Right cardiac atrium (tissue), 5 donors: ENCODE results near the gene ZRSR2. TPM values are rescaled to one million over a fixed set of nuclear protein-coding genes. Genes with fewer than 3 reads are reported as not detected.
"Not testable (repeated sequence)": the region's sequence is repeated elsewhere in the genome, so short reads cannot be mapped to it uniquely, and the experiment has no call there.

Experiments
- ATAC-seq, 2 donors: fragments of 200-7000 bp; cut with Tn5 transposase; one replicate each; pipeline versions ENCODE4 v1.8.0 to v1.9.1; 2020; ENCODE audit warnings: moderate library complexity in 2 of 2, mild to moderate bottlenecking in 1 of 2
- DNase-seq, 3 donors: peaks; one replicate each; pipeline ENCODE4 v3.0.0-alpha.2; 2020
- H3K27ac ChIP-seq: one replicate; pipeline ENCODE4 v1.5.1; 2013; ENCODE audit warnings: mild to moderate bottlenecking, low read length, control low read depth, moderate library complexity
- H3K27me3 ChIP-seq: one replicate; pipeline ENCODE4 v1.6.1; 2013; ENCODE audit not compliant: control insufficient read depth, insufficient read depth
- H3K4me1 ChIP-seq: one replicate; pipeline ENCODE4 v1.6.1; 2013; ENCODE audit warnings: low read length; ENCODE audit not compliant: control insufficient read depth, insufficient read depth
- H3K4me3 ChIP-seq: one replicate; pipeline ENCODE4 v1.5.1; 2013; ENCODE audit warnings: low read length, control low read depth
- H3K9me3 ChIP-seq: one replicate; pipeline ENCODE4 v1.6.1; 2013; ENCODE audit warnings: low read length; ENCODE audit not compliant: control insufficient read depth
- WGBS: extraction: QIAGEN DNeasy Blood & Tissue Kit; methylation state at CpG from one replicate; pipeline ENCODE4 v1.1.7; 2013; 5-methylcytosine and 5-hydroxymethylcytosine counted together
- intact Hi-C, 4 donors: fragments of 100-400 bp; cut with DNase I; formaldehyde crosslinking; loops; one replicate each; pipeline versions ENCODE4 v1.11.0 to v1.14.0; 2022 to 2023
- polyA plus RNA-seq: library from polyadenylated mRNA; stranded (reverse); fragments of 200-250 nt; gene quantifications from one replicate; pipeline ENCODE4 v1.2.3, GENCODE V29; 2013
- total RNA-seq, 4 donors: library from RNA; stranded (reverse); fragmentation: NEBNext Ultra II Directional; extraction: Animal tissue kit (Norgen Biotek cat#: 25700); gene quantifications; one replicate each; pipeline ENCODE4 v1.2.1, GENCODE V29; 2021
- donor health status: healthy with polysubstance abuse.
- donor health status: DM: no; HTN: yes; CAD: no.
- donor health status: DM: no; HTN: no; CAD: no.
- donor health status: DM: no; HTN: yes; CAD: no; lungs with severe emphysema.
- donor health status: DM: yes; HTN: yes; CAD: no.

Gene ZRSR2
- total and polyA plus RNA-seq, 5 donors, result 6.8 to 13.6 (median 8.3) TPM

DNA sequence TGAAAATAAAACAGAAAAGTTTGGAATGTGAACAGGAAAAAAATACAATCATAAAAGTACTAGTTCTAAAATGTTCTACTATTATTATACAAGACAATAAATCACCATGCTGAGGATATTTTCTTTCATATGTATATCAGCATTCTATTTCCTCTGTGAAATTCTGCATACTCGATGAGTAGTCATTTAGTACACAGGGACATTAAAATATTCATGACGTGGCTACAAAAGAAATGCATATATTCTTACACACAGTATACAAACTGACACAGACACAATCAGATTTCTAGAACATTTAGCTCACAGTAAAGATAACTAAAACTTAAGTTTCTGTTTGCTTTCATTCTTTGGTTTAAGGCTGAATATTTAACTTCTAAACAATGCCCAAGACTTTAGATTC lies 41.1 kb downstream of the ZRSR2 start:
- ATAC-seq, H3K27ac ChIP-seq, H3K9me3 ChIP-seq, H3K4me1 ChIP-seq, H3K4me3 ChIP-seq, DNase-seq, H3K27me3 ChIP-seq, intact Hi-C loops: not testable (repeated sequence)
- no CpG with 5 or more reads among the region's 2 CpGs for WGBS

DNA sequence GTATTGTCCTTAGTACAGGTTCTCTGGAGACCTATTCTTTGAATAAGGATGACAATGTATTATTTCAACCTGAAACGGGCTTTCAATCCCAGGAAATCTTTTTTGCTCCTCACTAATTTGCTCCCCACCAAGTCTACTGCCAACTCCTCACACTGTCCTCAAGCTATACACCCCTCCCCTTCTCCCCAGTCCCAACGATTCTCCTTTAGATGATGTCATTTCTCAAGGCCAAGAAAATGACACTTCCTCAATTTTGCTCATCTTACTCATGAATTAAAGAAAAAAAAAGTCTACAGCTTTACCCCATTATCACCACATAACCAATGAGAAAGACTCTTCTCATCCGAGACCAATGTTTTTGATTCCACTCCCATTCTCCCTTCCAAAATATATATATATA lies 43.8 kb downstream of the ZRSR2 start:
- intact Hi-C loops, result no loop called here
- no peak overlapping the region for H3K27ac ChIP-seq
- no peaks in the 10 kb centered on the region for H3K27me3 ChIP-seq
- 65% methylated on average over 3 of the region's 3 CpGs for WGBS
- H3K4me1 ChIP-seq, result no peaks in the 10 kb centered on the region
- no peak for ATAC-seq
- no peak for DNase-seq
- no peak overlapping the region for H3K4me3 ChIP-seq
- H3K9me3 ChIP-seq, result no peaks in the 10 kb centered on the region

GRCh38 chrX:15834827-15835595 lies 44.7 kb downstream of the ZRSR2 start:
- Histone ChIP-seq H3K9me3 (no peaks in the 10 kb centered on the region), H3K4me1 (no peaks in the 10 kb centered on the region), H3K27ac (no peak overlapping the region), H3K27me3 (no peaks in the 10 kb centered on the region), H3K4me3 (no peak overlapping the region)
- DNase-seq (no peak), ATAC-seq (no peak)
- 48% methylated on average over 5 of the region's 5 CpGs for WGBS
- intact Hi-C loops, result no loop called here

- DNase-seq (no peak), ATAC-seq (no peak)
- Histone ChIP-seq H3K27ac (no peak overlapping the region), H3K27me3 (no peaks in the 10 kb centered on the region), H3K4me1 (no peaks in the 10 kb centered on the region), H3K4me3 (no peak overlapping the region), H3K9me3 (no peaks in the 10 kb centered on the region)
- intact Hi-C loops, result no loop called here
- WGBS, result 96% methylated on average over 3 of the region's 3 CpGs
These were observed 47.7 kb downstream of the ZRSR2 start for GRCh38 chrX:15838017-15838416.

- intact Hi-C loops, result no loop called here
- Histone ChIP-seq H3K27ac (no peak overlapping the region), H3K9me3 (no peaks in the 10 kb centered on the region), H3K27me3 (no peaks in the 10 kb centered on the region), H3K4me3 (no peak overlapping the region), H3K4me1 (no peaks in the 10 kb centered on the region)
- DNase-seq (no peak), ATAC-seq (no peak)
- WGBS, result 79% methylated on average over 2 of the region's 2 CpGs
These were observed 51.7 kb downstream of the ZRSR2 start for GRCh38 chrX:15841853-15842516.

DNA sequence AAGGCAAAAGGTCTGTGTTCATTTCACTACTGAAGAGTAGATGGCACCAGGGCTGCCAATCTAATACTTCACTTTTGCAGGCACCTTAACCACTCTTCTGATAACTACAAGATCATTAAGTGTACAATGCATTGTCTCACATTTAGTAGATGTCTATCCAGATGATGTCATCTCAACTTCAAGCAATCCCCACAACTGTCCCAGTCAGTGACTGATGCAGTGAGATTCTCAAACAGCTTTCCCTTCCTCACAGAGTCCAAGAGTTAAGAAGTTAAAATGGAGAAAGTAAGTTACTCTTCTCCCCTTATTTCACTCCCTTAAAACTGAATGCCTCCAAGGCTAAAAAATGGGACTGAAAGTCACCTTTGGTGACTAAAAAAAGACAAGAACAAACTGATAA lies 53.7 kb downstream of the ZRSR2 start:
- H3K9me3 ChIP-seq, result no peaks in the 10 kb centered on the region
- no peaks in the 10 kb centered on the region for H3K4me1 ChIP-seq
- intact Hi-C loops, result no loop called here
- no peak overlapping the region for H3K27ac ChIP-seq
- H3K27me3 ChIP-seq, result no peaks in the 10 kb centered on the region
- H3K4me3 ChIP-seq, result no peak overlapping the region
- DNase-seq, result no peak
- ATAC-seq, result no peak

DNA sequence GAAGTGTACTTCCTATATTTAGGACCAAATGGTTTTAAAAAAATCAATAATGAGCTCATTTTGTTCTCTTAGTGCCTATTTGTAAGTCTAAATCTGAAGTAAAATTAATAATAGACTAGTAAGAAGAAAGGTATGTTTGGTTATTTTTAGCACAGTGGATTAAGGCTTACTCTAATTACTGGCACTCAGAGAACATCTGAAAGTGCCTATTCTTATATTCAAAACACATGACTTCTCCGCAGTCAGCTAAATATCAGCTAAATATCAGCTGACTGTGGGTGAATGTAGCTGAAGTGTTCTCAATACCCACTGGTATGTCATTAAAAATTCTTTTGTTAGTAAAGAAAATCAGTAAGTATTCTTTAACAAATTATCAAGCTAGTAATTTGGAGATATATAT lies 58.3 kb downstream of the ZRSR2 start:
- Histone ChIP-seq H3K27ac (no peak overlapping the region), H3K27me3 (no peaks in the 10 kb centered on the region), H3K9me3 (no peaks in the 10 kb centered on the region), H3K4me1 (no peaks in the 10 kb centered on the region), H3K4me3 (no peak overlapping the region)
- 54% methylated on average over 1 of the region's 1 CpG for whole genome bisulfite sequencing
- intact Hi-C loops, result no loop called here
- no peak for DNase-seq
- peak in 1 of 2 donors; percentile 52 for ATAC-seq

DNA sequence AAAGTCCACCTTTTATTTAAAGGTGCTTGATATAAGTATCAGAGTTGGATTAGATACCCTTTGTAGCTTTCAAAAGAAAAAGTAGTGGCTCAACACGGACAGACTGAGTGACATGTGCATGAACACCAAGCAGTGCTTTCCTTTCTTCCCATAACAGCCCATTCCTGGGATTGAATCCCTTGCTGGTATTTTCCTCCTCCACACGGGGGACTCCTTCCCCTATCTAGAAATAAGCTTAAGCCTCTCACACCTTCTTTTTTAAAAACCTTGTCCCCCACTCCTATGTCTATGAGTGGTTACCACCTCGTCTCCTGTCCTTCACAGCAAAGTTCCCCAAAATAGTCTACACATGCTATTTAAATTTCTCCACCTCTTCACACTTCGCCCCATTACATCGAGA lies 59.3 kb downstream of the ZRSR2 start:
- DNase-seq, result no peak
- 31% methylated on average over 5 of the region's 5 CpGs for WGBS
- Histone ChIP-seq H3K27ac (peak overlapping the region; percentile 10), H3K4me3 (no peak overlapping the region), H3K4me1 (no peaks in the 10 kb centered on the region), H3K27me3 (no peaks in the 10 kb centered on the region), H3K9me3 (no peaks in the 10 kb centered on the region)
- intact Hi-C loops, result no loop called here
- ATAC-seq, result peak in 1 of 2 donors; percentile 34

DNA sequence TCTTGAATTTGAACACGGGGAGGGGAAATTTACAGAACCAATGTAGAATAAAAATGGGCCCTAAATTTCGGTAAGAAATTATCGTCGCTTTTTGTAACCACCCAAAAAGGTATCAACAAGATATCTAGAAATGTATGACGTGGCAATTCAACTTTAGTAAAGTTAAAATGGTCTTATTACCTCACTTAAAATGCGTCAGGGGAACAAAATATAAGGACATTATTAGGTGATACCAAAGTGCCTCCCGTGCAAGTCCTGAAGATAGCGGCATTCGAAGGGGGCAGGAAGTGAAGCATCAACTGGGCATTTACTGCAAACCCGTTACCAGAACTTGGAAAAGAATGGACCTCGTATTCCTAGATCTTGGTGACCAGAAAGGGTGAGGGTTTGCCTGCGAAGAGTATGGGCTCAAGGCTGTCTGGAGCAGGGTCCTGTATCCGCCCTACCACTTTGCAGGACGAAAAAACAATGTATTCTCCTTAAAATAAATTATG lies 63.3 kb downstream of the ZRSR2 start:
- WGBS, result 14% methylated on average over 14 of the region's 14 CpGs
- no peaks in the 10 kb centered on the region for H3K4me1 ChIP-seq
- H3K27ac ChIP-seq, result peak overlapping the region; percentile 91
- no peak for DNase-seq
- H3K9me3 ChIP-seq, result no peaks in the 10 kb centered on the region
- peak overlapping the region; percentile 98 for H3K4me3 ChIP-seq
- no peak for ATAC-seq
- intact Hi-C loops, result no loop called here
- no peaks in the 10 kb centered on the region for H3K27me3 ChIP-seq

DNA sequence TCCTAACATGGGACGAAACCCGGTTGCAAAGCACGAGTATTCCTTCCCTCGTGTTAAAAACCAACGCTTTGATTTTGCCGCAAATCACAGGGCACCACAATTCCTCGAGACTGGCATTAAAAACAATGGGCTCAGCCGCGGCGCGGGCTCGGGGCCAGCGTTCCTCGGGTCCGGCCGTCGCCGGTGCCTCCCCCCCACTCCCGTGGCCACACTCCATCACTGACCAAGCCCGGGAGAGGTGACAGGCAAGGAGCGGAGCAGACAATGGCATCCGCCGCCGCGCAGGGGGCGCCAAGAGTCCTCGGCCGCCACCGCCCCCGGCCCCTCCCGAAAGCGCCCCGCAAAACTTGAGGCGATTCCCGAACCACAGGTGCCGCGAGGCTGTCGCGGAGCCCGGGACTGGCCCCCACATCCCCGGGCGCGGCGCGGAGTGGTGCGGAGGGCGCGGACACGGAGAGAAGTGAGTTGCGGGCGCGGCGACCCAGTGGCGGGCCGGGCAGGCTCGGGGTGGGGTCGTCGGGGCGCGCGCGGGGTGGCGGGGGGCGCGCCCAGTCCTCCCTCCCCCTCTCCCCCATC lies 63.9 kb downstream of the ZRSR2 start:
- peak overlapping the region; percentile 91 for H3K27ac ChIP-seq
- ATAC-seq (peak; percentile 29 to 36), DNase-seq (peak; percentile 67 to 85 (median 84))
- intact Hi-C loops, result no loop called here
- no peaks in the 10 kb centered on the region for H3K4me1 ChIP-seq
- peak overlapping the region; percentile 98 for H3K4me3 ChIP-seq
- H3K9me3 ChIP-seq, result no peaks in the 10 kb centered on the region
- no peaks in the 10 kb centered on the region for H3K27me3 ChIP-seq
- WGBS, result under 1% methylated on average over 62 of the region's 65 CpGs
